Thyroid gland (tissue), 4 donors: ENCODE measurements around the gene HDAC5. TPM values are rescaled to one million over a fixed set of nuclear protein-coding genes. Genes with fewer than 3 reads are reported as not detected.
A peak's percentile ranks its signal among the peaks of the same experiment; 100 is the strongest.
"Not testable (repeated sequence)": the region's sequence is repeated elsewhere in the genome, so short reads cannot be mapped to it uniquely, and the experiment has no call there.

Source experiments
- DNase-seq, 2 donors: peaks; one replicate each; pipeline ENCODE4 v3.0.0-alpha.2; 2019
- H3K27ac ChIP-seq, 3 donors: fragments of 200-600 bp; sonication (generic); 1 replicate in 2 of 3; 2 replicates in 1 of 3; pipeline ENCODE4 v1.5.1; 2016 to 2019; ENCODE audit warnings: mild to moderate bottlenecking in 1 of 3, moderate library complexity in 1 of 3
- H3K27me3 ChIP-seq: fragments of 200-600 bp; sonication (generic); one replicate; pipeline ENCODE4 v1.5.1; 2019
- H3K36me3 ChIP-seq, 2 donors: fragments of 200-600 bp; sonication (generic); one replicate each; pipeline ENCODE4 v1.5.1; 2016 to 2019
- H3K4me1 ChIP-seq, 2 donors: fragments of 200-600 bp; sonication (generic); one replicate each; pipeline ENCODE4 v1.5.1; 2017 to 2019
- H3K4me3 ChIP-seq, 3 donors: fragments of 200-600 bp; sonication (generic); replicated peaks in 1 of 3; 1 replicate in 2 of 3; 2 replicates in 1 of 3; pipeline ENCODE4 v1.5.1; 2016; ENCODE audit warnings: mild to moderate bottlenecking in 1 of 3
- H3K9me3 ChIP-seq: fragments of 200-600 bp; sonication (generic); one replicate; pipeline ENCODE4 v1.5.1; 2017
- CTCF ChIP-seq, 6 experiments: fragments of 200-600 bp in 3 of 6; fragments of 450-650 bp in 3 of 6; sonication (generic) in 3 of 6; IDR thresholded peaks; one replicate each; pipeline ENCODE4 v1.5.1; 2016 to 2019; ENCODE audit warnings: antibody characterized with exemption in 6 of 6, mild to moderate bottlenecking in 2 of 6, inconsistent platforms in 1 of 6, moderate library complexity in 1 of 6
- POLR2A ChIP-seq, 2 donors: fragments of 450-650 bp; IDR thresholded peaks; one replicate each; pipeline ENCODE4 v1.6.1; 2017; ENCODE audit warnings: antibody characterized with exemption in 2 of 2, mild to moderate bottlenecking in 2 of 2, moderate library complexity in 1 of 2
- WGBS, 2 donors: methylation state at CpG; one replicate each; pipeline ENCODE4 v1.1.5; 2017; 5-methylcytosine and 5-hydroxymethylcytosine counted together
- intact Hi-C: fragments of 100-400 bp; cut with DNase I; formaldehyde crosslinking; loops from one replicate; pipeline ENCODE4 v1.15.1; 2023
- total RNA-seq, 4 donors: library from RNA; depleted of rRNA; stranded (reverse); fragments of >200 nt; gene quantifications; one replicate each; pipeline ENCODE4 v1.2.3, GENCODE V29; 2016

HDAC5 gene
- total RNA-seq, 4 donors from 2014 or later, result 69.5 to 142 (median 107) TPM

GRCh38 chr17:44105483-44105882 lies 18.0 kb downstream of the HDAC5 start:
- Histone ChIP-seq H3K36me3 (no peaks in the 10 kb centered on the region), H3K27ac (no peak overlapping the region), H3K4me1 (peaks cover 24 to 32% of the 10 kb centered on the region in 2 donors), H3K9me3 (no peaks in the 10 kb centered on the region), H3K4me3 (no peak overlapping the region), H3K27me3 (no peaks in the 10 kb centered on the region)
- intact Hi-C loops, result no loop called here
- 86 to 93% methylated on average over 3 of the region's 3 CpGs for WGBS, 2 donors
- DNase-seq, result no peak
- no peak for TF ChIP-seq POLR2A (IDR thresholded peaks at IDR 0.05)
- no peak for TF ChIP-seq CTCF (IDR thresholded peaks at IDR 0.05)

GRCh38 chr17:44102849-44103622 lies 20.4 kb downstream of the HDAC5 start:
- H3K9me3 ChIP-seq, result no peaks in the 10 kb centered on the region
- H3K27me3 ChIP-seq, result no peaks in the 10 kb centered on the region
- TF ChIP-seq POLR2A (IDR thresholded peaks at IDR 0.05) (no peak), CTCF (IDR thresholded peaks at IDR 0.05) (no peak)
- H3K4me1 ChIP-seq, result peaks cover 13 to 23% of the 10 kb centered on the region in 2 donors
- H3K4me3 ChIP-seq, result no peak overlapping the region
- peak; percentile 47 to 63 for DNase-seq
- intact Hi-C loops, result no loop called here
- WGBS, 2 donors, result 68 to 76% methylated on average over 13 to 16 of the region's 16 CpGs
- H3K27ac ChIP-seq, result peak overlapping the region in 1 of 3 donors; percentile 26
- H3K36me3 ChIP-seq, result no peaks in the 10 kb centered on the region

GRCh38 chr17:44101858-44102257 lies 21.6 kb downstream of the HDAC5 start:
- H3K36me3 ChIP-seq, intact Hi-C loops, H3K27ac ChIP-seq, H3K27me3 ChIP-seq, H3K9me3 ChIP-seq, H3K4me3 ChIP-seq, DNase-seq: not testable (repeated sequence)
- peaks cover 23 to 24% of the 10 kb centered on the region in 2 donors for H3K4me1 ChIP-seq
- 77 to 81% methylated on average over 5 to 6 of the region's 6 CpGs for WGBS, 2 donors

- intact Hi-C loops, result no loop called here
Observed at GRCh38 chr17:44097110-44097958, 26.1 kb downstream of the HDAC5 start.

More at GRCh38 chr17:44097110-44097958, 26.1 kb downstream of the HDAC5 start:
- 28 to 67% methylated on average over 5 to 9 of the region's 13 CpGs for WGBS, 2 donors
- Histone ChIP-seq H3K27ac (peak overlapping the region; percentile 50 to 89 (median 83)), H3K36me3 (peaks cover 13% of the 10 kb centered on the region in 2 donors), H3K27me3 (no peaks in the 10 kb centered on the region), H3K4me3 (no peak overlapping the region), H3K9me3 (no peaks in the 10 kb centered on the region), H3K4me1 (peaks cover 35 to 41% of the 10 kb centered on the region in 2 donors)
- TF ChIP-seq POLR2A (IDR thresholded peaks at IDR 0.05) (no peak), CTCF (IDR thresholded peaks at IDR 0.05) (no peak)
- peak; percentile 90 to 91 for DNase-seq
